Stimulated activated CD4-positive, alpha-beta T cell treated with anti-CD3 and anti-CD28 coated beads, Interleukin-12 subunit alpha, Interleukin-12 subunit beta, amount 100 ng/mL, for 48 hours (primary cell): ENCODE data around the gene ENTHD1.
"Not testable (repeated sequence)": the region's sequence is repeated elsewhere in the genome, so short reads cannot be mapped to it uniquely, and the experiment has no call there.

Experiments used
- DNase-seq, 3 donors: peaks; one replicate each; pipeline ENCODE4 v3.0.0-alpha.2; 2020; ENCODE audit warnings: low read depth in 2 of 3, low spot score in 1 of 3

ENTHD1 gene

GRCh38 chr22:39852799-39853198, 40.8 kb downstream of the ENTHD1 start:
- DNase-seq, result no peak

- no peak for DNase-seq
These were observed 41.8 kb downstream of the ENTHD1 start for GRCh38 chr22:39851606-39852315.

GRCh38 chr22:39847477-39847876, 46.1 kb downstream of the ENTHD1 start:
- DNase-seq, result no peak

GRCh38 chr22:39846539-39846938, 47.0 kb downstream of the ENTHD1 start:
- not testable (repeated sequence) for DNase-seq

GRCh38 chr22:39845529-39845928, 48.0 kb downstream of the ENTHD1 start:
- DNase-seq, result no peak

- peak in 2 of 3 donors; percentile 8 to 22 for DNase-seq
These were observed 53.5 kb downstream of the ENTHD1 start for GRCh38 chr22:39839917-39840510.

- no peak for DNase-seq
These were observed 54.4 kb downstream of the ENTHD1 start for GRCh38 chr22:39839204-39839603.

GRCh38 chr22:39833610-39834009, 60.0 kb downstream of the ENTHD1 start:
- DNase-seq, result no peak

- no peak for DNase-seq
These were observed 60.5 kb downstream of the ENTHD1 start for GRCh38 chr22:39833093-39833492.

GRCh38 chr22:39832627-39833074, 60.9 kb downstream of the ENTHD1 start:
- no peak for DNase-seq

- DNase-seq, result no peak
These were observed 67.9 kb downstream of the ENTHD1 start for GRCh38 chr22:39825661-39826102.

- no peak for DNase-seq
These were observed 72.6 kb downstream of the ENTHD1 start for GRCh38 chr22:39821008-39821407.

- DNase-seq, result no peak
These were observed 73.3 kb downstream of the ENTHD1 start for GRCh38 chr22:39820256-39820655.

GRCh38 chr22:39819429-39819828, 74.1 kb downstream of the ENTHD1 start:
- DNase-seq, result no peak

GRCh38 chr22:39818094-39818493, 75.5 kb downstream of the ENTHD1 start:
- no peak for DNase-seq

GRCh38 chr22:39815932-39816331, 77.6 kb downstream of the ENTHD1 start:
- no peak for DNase-seq

- DNase-seq, result no peak
These were observed 78.7 kb downstream of the ENTHD1 start for GRCh38 chr22:39814899-39815298.

GRCh38 chr22:39809772-39810557, 83.6 kb downstream of the ENTHD1 start:
- DNase-seq, result peak in 1 of 3 donors; percentile 1

GRCh38 chr22:39808081-39808480, 85.5 kb downstream of the ENTHD1 start:
- peak; percentile 11 to 33 (median 15) for DNase-seq

GRCh38 chr22:39806109-39806508, 87.5 kb downstream of the ENTHD1 start:
- DNase-seq, result no peak

- DNase-seq, result no peak
These were observed 88.4 kb downstream of the ENTHD1 start for GRCh38 chr22:39805117-39805516.

- DNase-seq, result no peak
These were observed 90.9 kb downstream of the ENTHD1 start for GRCh38 chr22:39802682-39803081.
